Raji (cell line): ENCODE results near the gene MS4A7.

Source experiments
- POLR2A ChIP-seq: IDR thresholded peaks from 2 replicates; pipeline ENCODE4 v1.6.1; 2011; ENCODE audit warnings: low read depth, low read length, control low read depth; ENCODE audit not compliant: insufficient read depth

Gene MS4A7

GRCh38 chr11:60396799-60397198, 18.5 kb downstream of the MS4A7 start:
- no peak for TF ChIP-seq POLR2A

DNA sequence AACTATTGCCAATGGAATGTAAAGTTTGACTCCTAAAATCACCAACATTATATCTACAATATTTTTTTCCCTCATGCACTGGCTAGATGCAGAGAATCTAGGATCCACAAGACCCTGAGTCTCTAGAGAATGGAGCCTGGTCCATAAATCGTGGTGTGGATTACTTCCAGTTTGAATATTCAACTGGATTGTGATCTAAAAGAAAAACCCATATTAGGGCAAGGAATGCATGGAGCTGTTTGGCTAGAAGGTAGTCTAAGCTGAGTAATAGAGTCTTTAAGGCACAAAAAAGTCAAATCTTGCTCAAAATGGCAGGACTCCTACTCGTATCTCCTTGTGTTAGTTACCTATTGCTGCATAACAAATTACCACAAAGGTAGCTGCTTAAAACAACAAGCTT, 41.7 kb downstream of the MS4A7 start:
- TF ChIP-seq POLR2A, result no peak

GRCh38 chr11:60422609-60423008, 44.3 kb downstream of the MS4A7 start:
- TF ChIP-seq POLR2A, result no peak

DNA sequence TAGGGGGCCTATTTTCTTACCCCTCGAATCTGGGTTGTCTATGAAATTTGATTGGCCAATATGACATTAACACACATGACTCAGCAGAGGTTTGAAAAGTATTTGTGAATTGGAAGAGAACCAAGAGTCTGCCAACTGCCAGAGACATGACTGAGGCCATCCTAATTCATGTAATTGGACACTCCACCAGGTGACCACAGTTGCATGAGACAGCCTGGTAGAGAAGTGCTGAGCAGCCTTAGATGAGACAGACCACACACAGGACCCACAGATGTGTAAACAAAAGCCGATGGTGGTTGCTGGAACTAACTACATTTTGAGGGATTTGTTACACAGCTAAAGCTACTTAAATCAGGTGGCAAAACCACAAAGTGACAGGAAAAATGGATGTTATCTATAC, 50.2 kb downstream of the MS4A7 start:
- no peak for TF ChIP-seq POLR2A

DNA sequence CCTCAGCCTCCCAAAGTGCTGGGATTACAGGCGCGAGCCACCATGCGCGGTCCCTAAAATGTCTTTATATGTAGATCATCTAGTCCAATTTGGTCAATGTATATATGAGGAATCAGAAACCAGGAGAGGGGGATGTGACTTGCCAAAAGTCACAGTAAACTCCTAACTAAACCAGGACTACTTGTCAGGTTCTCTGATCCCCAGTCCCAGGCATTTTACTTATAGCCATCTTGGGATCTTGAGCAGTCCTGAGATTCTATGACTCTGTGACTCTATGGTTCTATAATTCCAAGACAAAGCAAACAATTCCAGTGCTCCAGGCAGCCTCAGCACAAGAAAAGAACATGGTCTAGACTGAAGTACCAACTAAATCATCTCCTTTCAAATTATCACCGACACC, 50.9 kb downstream of the MS4A7 start, which contains the start of gene MS4A5:
Gene MS4A5, plus strand, starts transcription at position 301 of the 400 bp plus-strand sequence. CDS start 103 bp downstream, outside the sequence.
- no peak for TF ChIP-seq POLR2A

- no peak for TF ChIP-seq POLR2A
Measured at GRCh38 chr11:60431251-60431650, 52.9 kb downstream of the MS4A7 start.

- TF ChIP-seq POLR2A, result no peak
Measured at GRCh38 chr11:60433401-60433800, 55.1 kb downstream of the MS4A7 start.
